CD14-positive monocyte (primary cell): ENCODE measurements around the gene MEGF8. TPM values are rescaled to one million over a fixed set of nuclear protein-coding genes. Genes with fewer than 3 reads are reported as not detected.

ENCODE experiments used
- DNase-seq, 3 donors: peaks; one replicate each; pipeline ENCODE4 v3.0.0-alpha.2; 2011 to 2022
- H2AFZ ChIP-seq: 2 replicates; pipeline ENCODE4 v1.6.0; 2012; ENCODE audit warnings: mild to moderate bottlenecking, low read depth, low read length, inconsistent platforms; ENCODE audit not compliant: insufficient read depth, poor library complexity, severe bottlenecking
- H3K27ac ChIP-seq, 2 donors: 1 replicate in 1 of 2; 2 replicates in 1 of 2; pipeline ENCODE4 v1.5.1; 2012 to 2013; ENCODE audit warnings: low read length in 2 of 2, control low read depth in 1 of 2, inconsistent platforms in 1 of 2, low read depth in 1 of 2, mild to moderate bottlenecking in 1 of 2
- H3K27me3 ChIP-seq, 2 donors: one replicate each; pipeline versions ENCODE4 v1.6.0 to v1.6.1; 2011 to 2013; ENCODE audit warnings: low read length in 2 of 2; ENCODE audit not compliant: control insufficient read depth in 2 of 2, insufficient read depth in 2 of 2
- H3K36me3 ChIP-seq, 2 donors: replicated peaks in 1 of 2; 1 replicate in 1 of 2; 2 replicates in 1 of 2; pipeline versions ENCODE4 v1.5.1 to v1.6.1; 2012 to 2013; ENCODE audit warnings: low read length in 2 of 2, control low read depth in 1 of 2, inconsistent platforms in 1 of 2, mild to moderate bottlenecking in 1 of 2; ENCODE audit not compliant: insufficient read depth in 2 of 2, control insufficient read depth in 1 of 2
- H3K4me1 ChIP-seq, 2 donors: 1 replicate in 1 of 2; 2 replicates in 1 of 2; pipeline versions ENCODE4 v1.5.1 to v1.6.1; 2012 to 2013; ENCODE audit warnings: low read length in 2 of 2, control low read depth in 1 of 2, inconsistent platforms in 1 of 2, mild to moderate bottlenecking in 1 of 2, moderate library complexity in 1 of 2; ENCODE audit not compliant: insufficient read depth in 2 of 2, control insufficient read depth in 1 of 2
- H3K4me2 ChIP-seq: replicated peaks from 2 replicates; pipeline ENCODE3; 2012; ENCODE audit warnings: low read length, moderate library complexity, mild to moderate bottlenecking; ENCODE audit not compliant: poor library complexity, severe bottlenecking; ENCODE audit errors: extremely low read depth
- H3K4me3 ChIP-seq, 3 experiments: fragments of 200-600 bp in 1 of 3; sonication (generic) in 1 of 3; replicated peaks in 1 of 3; 1 replicate in 2 of 3; 2 replicates in 1 of 3; pipeline ENCODE4 v1.5.1; 2011 to 2013; ENCODE audit warnings: low read length in 3 of 3, mild to moderate bottlenecking in 3 of 3, control low read depth in 2 of 3, low read depth in 2 of 3, inconsistent platforms in 1 of 3, moderate library complexity in 1 of 3
- H3K79me2 ChIP-seq: 2 replicates; pipeline ENCODE4 v1.6.0; 2012; ENCODE audit warnings: mild to moderate bottlenecking, control low read depth, inconsistent platforms, low read length, moderate library complexity; ENCODE audit not compliant: insufficient read depth
- H3K9ac ChIP-seq: 2 replicates; pipeline ENCODE4 v1.6.0; 2017; ENCODE audit warnings: low read length, mild to moderate bottlenecking; ENCODE audit not compliant: insufficient read depth, poor library complexity, severe bottlenecking
- H3K9me3 ChIP-seq, 2 donors: replicated peaks in 1 of 2; 1 replicate in 1 of 2; 2 replicates in 1 of 2; pipeline versions ENCODE4 v1.5.1 to v1.6.1; 2012 to 2013; ENCODE audit warnings: low read length in 2 of 2, control low read depth in 1 of 2; ENCODE audit not compliant: control insufficient read depth in 1 of 2, insufficient read depth in 1 of 2
- H4K20me1 ChIP-seq: 2 replicates; pipeline ENCODE4 v1.6.0; 2012; ENCODE audit warnings: mild to moderate bottlenecking, low read length, control low read depth, moderate library complexity; ENCODE audit not compliant: insufficient read depth
- H3K27ac Mint-ChIP-seq, 7 donors: one replicate each; pipeline ENCODE4 v1.8.0; 2020; ENCODE audit warnings: mild to moderate bottlenecking in 7 of 7, mixed read lengths in 7 of 7, moderate library complexity in 6 of 7, inconsistent platforms in 2 of 7
- H3K27me3 Mint-ChIP-seq, 3 donors: one replicate each; pipeline ENCODE4 v1.8.0; 2021 to 2022; ENCODE audit warnings: low read depth in 3 of 3, mild to moderate bottlenecking in 3 of 3, mixed read lengths in 3 of 3, moderate library complexity in 3 of 3, inconsistent platforms in 1 of 3
- H3K36me3 Mint-ChIP-seq, 2 donors: one replicate each; pipeline ENCODE4 v1.8.0; 2020; ENCODE audit warnings: mixed read lengths in 2 of 2, inconsistent platforms in 1 of 2, mild to moderate bottlenecking in 1 of 2
- H3K4me1 Mint-ChIP-seq: one replicate; pipeline ENCODE4 v1.8.0; 2020; ENCODE audit warnings: mild to moderate bottlenecking, mixed read lengths
- H3K4me3 Mint-ChIP-seq, 2 donors: one replicate each; pipeline ENCODE4 v1.8.0; 2020; ENCODE audit warnings: mild to moderate bottlenecking in 2 of 2, mixed read lengths in 2 of 2, moderate library complexity in 1 of 2
- H3K9me3 Mint-ChIP-seq, 7 donors: one replicate each; pipeline ENCODE4 v1.8.0; 2020 to 2022; ENCODE audit warnings: mixed read lengths in 7 of 7, mild to moderate bottlenecking in 6 of 7, moderate library complexity in 6 of 7, inconsistent platforms in 2 of 7
- WGBS: methylation state at CpG from one replicate; pipeline ENCODE4 v1.1.5; 2013; ENCODE audit warnings: missing lambda C conversion rate; ENCODE audit not compliant: insufficient coverage; 5-methylcytosine and 5-hydroxymethylcytosine counted together
- intact Hi-C, 2 donors: fragments of 100-400 bp; cut with micrococcal nuclease; formaldehyde crosslinking; loops; one replicate each; pipeline versions ENCODE4 v1.15.0 to v1.15.1; 2023
- polyA plus RNA-seq, 3 donors: library from polyadenylated mRNA; depleted of rRNA in 1 of 3; unstranded in 2 of 3; stranded (reverse) in 1 of 3; fragments of 300-500 nt in 2 of 3; fragments of >200 nt in 1 of 3; fragmentation: Illumina TruSeq in 2 of 3; gene quantifications; 1 replicate in 2 of 3; 2 replicates in 1 of 3; pipeline ENCODE4 v1.2.3, GENCODE V29; 2012 to 2021
- TF ChIP-seq, protein P1 (sequence below): fragments of 200-600 bp; IDR thresholded peaks from one replicate; pipeline ENCODE4 v1.8.0; 2022; ENCODE audit warnings: antibody characterized with exemption, mild to moderate bottlenecking

MEGF8 gene
- polyA plus RNA-seq, 3 donors = 0.15 to 2.7 (median 0.27) TPM

DNA sequence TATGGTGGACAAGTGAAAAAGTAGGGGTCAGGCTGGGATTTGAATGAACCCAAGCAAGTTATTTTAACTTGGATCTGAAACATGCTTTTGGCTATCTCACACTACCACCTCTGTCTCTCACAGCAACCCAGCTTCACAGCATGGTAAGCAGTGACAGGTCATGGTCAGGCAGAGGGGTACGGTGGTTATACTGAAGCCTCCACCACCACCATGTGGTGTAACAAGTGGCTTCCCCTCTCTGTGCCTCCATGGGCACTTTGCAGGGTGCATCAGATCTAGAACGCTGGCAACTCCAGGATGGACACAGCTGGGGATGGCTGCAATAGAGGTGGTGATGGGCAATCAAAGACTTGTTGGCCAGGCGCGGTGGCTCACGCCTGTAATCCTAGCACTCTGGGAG lies 13.1 kb upstream of the MEGF8 start:
- TF ChIP-seq, protein P1, sequence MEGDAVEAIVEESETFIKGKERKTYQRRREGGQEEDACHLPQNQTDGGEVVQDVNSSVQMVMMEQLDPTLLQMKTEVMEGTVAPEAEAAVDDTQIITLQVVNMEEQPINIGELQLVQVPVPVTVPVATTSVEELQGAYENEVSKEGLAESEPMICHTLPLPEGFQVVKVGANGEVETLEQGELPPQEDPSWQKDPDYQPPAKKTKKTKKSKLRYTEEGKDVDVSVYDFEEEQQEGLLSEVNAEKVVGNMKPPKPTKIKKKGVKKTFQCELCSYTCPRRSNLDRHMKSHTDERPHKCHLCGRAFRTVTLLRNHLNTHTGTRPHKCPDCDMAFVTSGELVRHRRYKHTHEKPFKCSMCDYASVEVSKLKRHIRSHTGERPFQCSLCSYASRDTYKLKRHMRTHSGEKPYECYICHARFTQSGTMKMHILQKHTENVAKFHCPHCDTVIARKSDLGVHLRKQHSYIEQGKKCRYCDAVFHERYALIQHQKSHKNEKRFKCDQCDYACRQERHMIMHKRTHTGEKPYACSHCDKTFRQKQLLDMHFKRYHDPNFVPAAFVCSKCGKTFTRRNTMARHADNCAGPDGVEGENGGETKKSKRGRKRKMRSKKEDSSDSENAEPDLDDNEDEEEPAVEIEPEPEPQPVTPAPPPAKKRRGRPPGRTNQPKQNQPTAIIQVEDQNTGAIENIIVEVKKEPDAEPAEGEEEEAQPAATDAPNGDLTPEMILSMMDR = no peak
- Histone ChIP-seq H3K27ac (no peak overlapping the region), H3K4me1 (peaks cover 21 to 25% of the 10 kb centered on the region in 2 donors), H3K4me3 (no peak overlapping the region), H4K20me1 (no peaks in the 10 kb centered on the region), H3K36me3 (no peaks in the 10 kb centered on the region), H3K9me3 (peaks cover 0 to 9% of the 10 kb centered on the region in 2 donors), H3K9ac (no peak overlapping the region), H3K27me3 (peaks cover 16 to 41% of the 10 kb centered on the region in 2 donors), H3K4me2 (no peak overlapping the region), H3K79me2 (no peaks in the 10 kb centered on the region), H2AFZ (no peak overlapping the region)
- DNase-seq = no peak
- Mint-ChIP-seq H3K27me3 (peaks cover 45 to 57% (median 49%) of the 10 kb centered on the region in 3 donors), H3K27ac (no peak overlapping the region), H3K9me3 (peaks cover 0 to 7% (median 2%) of the 10 kb centered on the region in 7 donors), H3K36me3 (peaks cover 0 to 6% of the 10 kb centered on the region in 2 donors), H3K4me1 (peaks cover 23% of the 10 kb centered on the region), H3K4me3 (peak overlapping the region in 1 of 2 donors; percentile 84)
- intact Hi-C loops = no loop called here
- WGBS = 96% methylated on average over 4 of the region's 5 CpGs

- TF ChIP-seq, protein P1 = no peak
- no peak within 1 kb of the TSS for H3K27ac ChIP-seq
- peaks cover 0 to 7% (median 2%) of the 10 kb centered on the region in 7 donors for H3K9me3 Mint-ChIP-seq
- H3K4me3 Mint-ChIP-seq = peak within 1 kb of the TSS; percentile 51 to 84
- H3K4me1 ChIP-seq = peaks cover 21 to 25% of the 10 kb centered on the region in 2 donors
- H3K9me3 ChIP-seq = peaks cover 0 to 9% of the 10 kb centered on the region in 2 donors
- peaks cover 0 to 6% of the 10 kb centered on the region in 2 donors for H3K36me3 Mint-ChIP-seq
- no peak within 1 kb of the TSS for H3K9ac ChIP-seq
- no peaks in the 10 kb centered on the region for H4K20me1 ChIP-seq
- H3K4me2 ChIP-seq = peak within 1 kb of the TSS; percentile 65
- H3K27ac Mint-ChIP-seq = peak within 1 kb of the TSS in 1 of 7 donors; percentile 11
- WGBS = under 1% methylated on average over 67 of the region's 67 CpGs
- no peaks in the 10 kb centered on the region for H3K79me2 ChIP-seq
- DNase-seq = peak in 1 of 3 donors; percentile 31
- intact Hi-C loops = no loop called here
- H3K27me3 Mint-ChIP-seq = peaks cover 47 to 55% (median 49%) of the 10 kb centered on the region in 3 donors
- no peaks in the 10 kb centered on the region for H3K36me3 ChIP-seq
- H3K4me1 Mint-ChIP-seq = peaks cover 25% of the 10 kb centered on the region
- peaks cover 16 to 41% of the 10 kb centered on the region in 2 donors for H3K27me3 ChIP-seq
- H2AFZ ChIP-seq = no peak within 1 kb of the TSS
- peak within 1 kb of the TSS in 1 of 3 experiments; percentile 56 for H3K4me3 ChIP-seq
These were observed 12.2 kb upstream of the MEGF8 start, which contains the start of gene TMEM145 for GRCh38 chr19:42313096-42313839. TSS of gene TMEM145 (plus strand) at chr19:42313309. CDS start at chr19:42313377, 68 bp downstream.
